NB4 (cell line): ENCODE data around the gene NLRP10.
"Not testable (repeated sequence)": the region's sequence is repeated elsewhere in the genome, so short reads cannot be mapped to it uniquely, and the experiment has no call there.

Experiments used
- DNase-seq: peaks from one replicate; pipeline ENCODE4 v3.0.0; 2010; ENCODE audit warnings: low read depth
- H3K4me3 ChIP-seq: one replicate; pipeline ENCODE4 v1.5.1; 2011; ENCODE audit warnings: mild to moderate bottlenecking, low read depth, low read length, moderate library complexity
- MAX ChIP-seq: IDR thresholded peaks from 2 replicates; pipeline ENCODE4 v1.6.1; 2011; ENCODE audit warnings: low read depth, low read length
- MYC ChIP-seq: IDR thresholded peaks from 2 replicates; pipeline ENCODE4 v1.6.1; 2011; ENCODE audit warnings: low read depth, low read length
- POLR2A ChIP-seq: IDR thresholded peaks from 2 replicates; pipeline ENCODE4 v1.6.1; 2011; ENCODE audit warnings: mild to moderate bottlenecking; ENCODE audit not compliant: insufficient read length; ENCODE audit errors: extremely low read depth
- TF ChIP-seq, protein P1 (sequence below): IDR thresholded peaks from one replicate; pipeline ENCODE4 v1.5.1; 2012; ENCODE audit warnings: low read depth, low read length

Gene NLRP10

GRCh38 chr11:8000390-8000789, 35.1 kb upstream of the NLRP10 start:
- TF ChIP-seq, protein P1, sequence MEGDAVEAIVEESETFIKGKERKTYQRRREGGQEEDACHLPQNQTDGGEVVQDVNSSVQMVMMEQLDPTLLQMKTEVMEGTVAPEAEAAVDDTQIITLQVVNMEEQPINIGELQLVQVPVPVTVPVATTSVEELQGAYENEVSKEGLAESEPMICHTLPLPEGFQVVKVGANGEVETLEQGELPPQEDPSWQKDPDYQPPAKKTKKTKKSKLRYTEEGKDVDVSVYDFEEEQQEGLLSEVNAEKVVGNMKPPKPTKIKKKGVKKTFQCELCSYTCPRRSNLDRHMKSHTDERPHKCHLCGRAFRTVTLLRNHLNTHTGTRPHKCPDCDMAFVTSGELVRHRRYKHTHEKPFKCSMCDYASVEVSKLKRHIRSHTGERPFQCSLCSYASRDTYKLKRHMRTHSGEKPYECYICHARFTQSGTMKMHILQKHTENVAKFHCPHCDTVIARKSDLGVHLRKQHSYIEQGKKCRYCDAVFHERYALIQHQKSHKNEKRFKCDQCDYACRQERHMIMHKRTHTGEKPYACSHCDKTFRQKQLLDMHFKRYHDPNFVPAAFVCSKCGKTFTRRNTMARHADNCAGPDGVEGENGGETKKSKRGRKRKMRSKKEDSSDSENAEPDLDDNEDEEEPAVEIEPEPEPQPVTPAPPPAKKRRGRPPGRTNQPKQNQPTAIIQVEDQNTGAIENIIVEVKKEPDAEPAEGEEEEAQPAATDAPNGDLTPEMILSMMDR = no peak
- no peak for TF ChIP-seq POLR2A
- no peak for TF ChIP-seq MAX
- no peak for TF ChIP-seq MYC
- no peak for DNase-seq
- no peak overlapping the region for H3K4me3 ChIP-seq

- H3K4me3 ChIP-seq = no peak overlapping the region
- DNase-seq = no peak
- TF ChIP-seq MYC (no peak), MAX (no peak), POLR2A (no peak)
- TF ChIP-seq, protein P1 = no peak
Measured at GRCh38 chr11:7999795-8000194, 34.5 kb upstream of the NLRP10 start.

DNA sequence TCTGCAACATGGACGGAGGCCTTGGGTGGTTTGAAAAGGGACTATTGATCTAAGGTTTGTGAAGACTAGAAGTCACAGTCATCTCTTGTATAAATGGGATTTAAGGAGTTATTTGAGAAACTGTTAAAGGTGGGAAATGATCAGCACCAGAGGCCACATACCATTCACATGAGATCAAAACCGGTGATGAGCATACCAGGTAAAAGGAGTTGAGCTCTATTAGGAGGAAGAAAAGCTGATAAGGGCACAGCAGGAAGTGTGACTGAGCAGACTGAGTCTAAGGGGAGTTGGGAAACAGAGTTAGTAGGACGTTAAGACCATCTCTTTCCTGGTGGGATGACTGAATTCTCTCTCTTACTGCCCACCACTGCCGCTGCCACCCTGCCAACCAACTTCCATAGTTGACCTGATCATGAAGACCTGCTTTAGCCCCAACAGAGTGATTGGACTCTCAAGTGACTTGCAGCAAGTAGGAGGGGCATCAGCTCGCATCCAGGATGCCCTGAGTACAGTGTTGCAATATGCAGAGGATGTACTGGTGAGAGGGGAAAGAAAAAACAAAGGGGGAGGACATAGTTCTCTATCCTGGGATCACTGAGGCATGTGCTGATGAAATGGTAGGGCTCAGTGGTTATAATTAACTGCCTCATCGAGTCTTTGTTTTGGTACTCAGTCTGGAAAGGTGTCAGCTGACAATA, 29.5 kb upstream of the NLRP10 start:
- TF ChIP-seq POLR2A = no peak
- TF ChIP-seq, protein P1 = no peak
- no peak for TF ChIP-seq MYC
- no peak for TF ChIP-seq MAX
- H3K4me3 ChIP-seq = no peak overlapping the region
- DNase-seq = no peak

DNA sequence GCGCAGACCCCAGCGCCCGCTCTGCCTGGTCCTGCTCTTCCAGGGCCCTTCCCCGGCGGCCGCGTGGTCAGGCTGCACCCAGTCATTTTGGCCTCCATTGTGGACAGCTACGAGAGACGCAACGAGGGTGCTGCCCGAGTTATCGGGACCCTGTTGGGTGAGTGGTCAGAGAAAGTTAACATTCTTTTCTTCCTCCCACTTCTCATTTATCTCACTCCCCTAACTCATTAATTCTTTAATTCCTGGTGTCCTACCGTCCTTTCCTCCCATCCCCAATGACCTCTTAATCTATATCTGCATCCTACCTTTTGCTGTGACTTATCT, 22.3 kb upstream of the NLRP10 start:
- H3K4me3 ChIP-seq = peak overlapping the region; percentile 97
- DNase-seq = not testable (repeated sequence)

DNA sequence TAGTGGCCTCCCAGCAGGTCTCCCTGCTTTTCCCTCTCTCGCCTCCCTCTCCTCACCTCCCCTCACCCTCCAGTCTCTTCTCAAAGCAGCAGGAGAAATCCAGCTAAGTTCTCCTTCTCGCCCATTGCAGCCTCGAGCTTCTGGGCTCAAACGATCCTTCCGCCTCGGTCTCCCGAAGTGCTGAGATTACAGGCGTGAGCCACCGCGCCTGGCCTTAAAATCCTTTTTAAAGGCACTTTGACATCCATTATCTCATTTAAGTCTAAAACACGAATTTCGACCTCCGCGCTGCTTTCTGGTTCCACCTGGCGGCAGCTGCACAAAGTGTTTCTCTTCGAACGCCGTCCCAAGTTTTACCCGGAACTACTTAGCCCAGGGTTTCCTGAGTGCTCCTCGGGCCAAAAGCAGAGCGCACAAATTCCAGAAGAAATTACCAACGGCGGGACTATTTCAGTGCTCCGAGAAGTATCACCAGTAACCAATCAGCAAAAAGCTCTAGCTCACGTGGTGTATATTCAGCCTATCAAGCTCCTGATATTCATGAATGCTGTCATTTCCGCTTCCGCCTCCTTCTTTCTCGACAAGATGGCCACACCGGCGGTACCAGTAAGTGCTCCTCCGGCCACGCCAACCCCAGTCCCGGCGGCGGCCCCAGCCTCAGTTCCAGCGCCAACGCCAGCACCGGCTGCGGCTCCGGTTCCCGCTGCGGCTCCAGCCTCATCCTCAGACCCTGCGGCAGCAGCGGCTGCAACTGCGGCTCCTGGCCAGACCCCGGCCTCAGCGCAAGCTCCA, 21.7 kb upstream of the NLRP10 start, which contains the start of gene EIF3F:
Gene EIF3F (plus strand): TSS at position 570 of the 792 bp plus-strand sequence. CDS start 16 bp downstream, at position 586.
- TF ChIP-seq POLR2A (peak; percentile 21), MAX (peak; percentile 90), MYC (peak; percentile 76)
- TF ChIP-seq, protein P1 = peak; percentile 54
- peak; percentile 98 for DNase-seq
- H3K4me3 ChIP-seq = peak within 1 kb of the TSS; percentile 97

GRCh38 chr11:7983832-7984590, 18.8 kb upstream of the NLRP10 start:
- no peak for DNase-seq
- no peak overlapping the region for H3K4me3 ChIP-seq
- TF ChIP-seq MAX (no peak), MYC (no peak)
